HuH-7.5 (cell line): Measurements from ENCODE around the gene ENPP3.
"Not testable (repeated sequence)": the region's sequence is repeated elsewhere in the genome, so short reads cannot be mapped to it uniquely, and the experiment has no call there.

Source experiments
- DNase-seq: peaks from one replicate; pipeline ENCODE4 v3.0.0; 2011; ENCODE audit warnings: low spot score

Gene ENPP3

DNA sequence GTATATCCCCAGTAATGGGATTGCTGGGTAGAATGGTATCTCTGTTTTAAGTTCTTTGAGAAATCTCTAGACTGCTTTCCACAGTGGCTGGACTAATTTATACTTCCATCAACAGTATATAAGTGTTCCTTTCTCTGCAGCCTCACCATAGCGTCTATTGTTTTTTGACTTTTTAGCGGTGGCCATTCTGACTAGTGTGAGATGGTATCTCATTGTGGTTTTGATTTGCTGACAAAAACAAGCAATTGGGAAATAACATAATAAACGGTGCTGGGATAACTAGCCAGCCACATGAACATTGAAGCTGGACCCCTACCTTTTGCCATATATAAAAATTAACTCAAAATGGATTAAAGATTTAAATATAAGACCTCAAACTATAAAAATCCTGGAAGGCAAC is 49.9 kb downstream of the ENPP3 start:
- no peak for DNase-seq

DNA sequence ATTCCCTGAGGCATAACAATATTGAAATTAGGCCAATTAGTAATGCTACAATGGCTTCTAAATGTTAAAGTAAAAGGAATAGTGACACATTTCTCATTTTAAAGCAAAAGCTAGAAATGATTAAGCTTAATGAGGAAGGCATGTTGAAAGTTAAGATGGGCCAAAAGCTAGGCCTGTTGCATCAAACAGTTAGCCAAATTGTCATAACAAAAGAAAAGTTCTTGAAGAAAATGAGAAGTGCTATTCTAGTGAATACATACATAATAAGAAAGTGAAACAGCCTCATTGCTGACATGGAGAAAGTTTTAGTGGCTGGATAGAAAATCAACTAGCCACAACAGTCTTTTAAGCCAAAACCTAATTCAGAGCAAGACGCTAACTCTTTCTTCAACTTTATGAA is 51.2 kb downstream of the ENPP3 start:
- DNase-seq, result no peak

DNA sequence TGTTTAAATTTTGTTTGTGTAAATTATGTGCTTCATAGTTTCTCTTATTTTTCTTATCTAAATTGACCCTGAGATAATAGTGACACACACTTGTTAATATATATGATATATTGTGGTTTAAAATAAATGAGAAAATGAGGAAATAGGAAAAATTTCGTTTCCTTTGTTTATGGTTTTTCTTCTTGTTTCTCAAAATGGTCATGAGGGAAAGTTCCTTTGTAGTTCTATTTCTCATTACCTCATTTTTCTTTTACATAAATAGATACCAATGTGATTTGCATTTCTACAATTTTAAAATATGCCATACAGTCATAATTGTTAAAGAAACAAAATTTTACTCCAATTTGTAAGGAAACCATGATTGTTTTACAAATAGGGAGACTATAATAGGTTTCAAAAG is 54.9 kb downstream of the ENPP3 start:
- no peak for DNase-seq

DNA sequence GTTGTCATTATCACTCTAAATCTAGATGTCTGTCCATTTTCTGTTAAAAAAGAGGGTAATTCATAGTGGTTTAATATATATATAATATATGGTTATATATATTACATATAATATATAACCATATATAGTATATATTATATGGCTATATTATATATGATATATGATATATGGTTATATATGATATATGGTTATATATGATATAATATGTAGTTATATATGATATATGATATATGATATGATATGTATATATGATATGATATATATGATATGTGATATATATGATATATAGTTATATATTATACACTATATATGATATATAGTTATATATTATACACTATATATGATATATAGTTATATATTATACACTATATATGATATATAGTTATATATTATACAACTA is 55.5 kb downstream of the ENPP3 start:
- no peak for DNase-seq

DNA sequence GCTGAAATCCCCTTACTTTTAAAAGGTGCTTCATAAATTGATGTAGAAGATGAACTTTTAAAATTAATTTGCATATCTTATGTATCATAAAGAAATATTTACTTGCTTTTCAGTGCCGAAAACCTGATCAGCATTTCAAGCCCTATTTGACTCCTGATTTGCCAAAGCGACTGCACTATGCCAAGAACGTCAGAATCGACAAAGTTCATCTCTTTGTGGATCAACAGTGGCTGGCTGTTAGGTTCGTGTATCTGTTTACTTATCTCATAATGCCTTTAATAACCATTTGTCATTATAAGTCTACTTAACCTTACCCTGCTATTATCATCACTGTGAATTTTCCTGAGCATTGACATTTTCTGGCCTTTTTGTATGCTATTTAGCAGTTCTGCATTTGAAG is 56.3 kb downstream of the ENPP3 start:
- no peak for DNase-seq

DNA sequence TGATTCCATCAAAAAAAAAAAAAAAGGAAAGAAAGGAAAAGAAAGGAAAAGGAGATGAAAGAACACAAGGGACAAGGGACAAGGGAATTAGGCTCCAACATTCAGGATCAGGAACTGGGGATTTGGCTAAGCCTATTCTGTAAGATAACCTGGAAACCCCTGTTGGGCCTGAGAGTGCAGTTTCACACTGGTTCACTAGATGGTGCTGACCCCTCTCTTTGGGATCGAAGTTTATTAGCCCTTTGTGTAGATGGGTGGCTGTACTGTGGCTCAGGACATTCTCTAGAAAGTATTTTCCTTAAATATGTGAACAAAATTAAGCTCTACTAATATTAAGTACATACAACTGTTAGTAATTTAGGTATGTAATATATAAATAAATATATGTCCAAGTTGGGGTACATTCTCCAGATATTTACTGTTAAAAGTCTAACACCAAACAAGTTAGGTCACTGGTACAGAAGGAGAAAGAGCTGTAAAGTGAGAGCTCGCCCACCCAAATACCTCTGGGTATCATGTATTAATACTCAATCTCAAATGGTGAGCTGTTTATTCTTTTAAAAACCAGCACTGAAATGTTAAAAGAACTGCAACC is 57.8 kb downstream of the ENPP3 start:
- DNase-seq, result peak; percentile 60

DNA sequence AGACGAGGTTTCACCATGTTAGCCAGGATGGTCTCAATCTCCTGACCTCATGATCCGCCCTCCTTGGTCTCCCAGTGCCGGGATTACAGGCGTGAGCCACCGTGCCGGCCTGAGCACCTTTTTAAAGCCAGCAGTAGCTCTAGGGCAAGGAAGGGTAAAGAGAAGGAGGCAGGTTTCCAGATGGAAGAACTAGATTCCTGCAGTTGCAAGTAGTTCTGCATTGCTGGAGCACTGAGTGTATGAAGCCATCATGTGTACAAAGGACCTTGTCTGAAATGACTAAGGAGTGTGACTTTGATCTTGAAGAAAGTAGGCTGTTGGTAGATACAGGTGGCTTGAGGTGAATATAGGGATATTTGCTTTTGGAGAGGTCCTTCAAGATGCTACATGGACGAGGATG is 59.9 kb downstream of the ENPP3 start:
- DNase-seq, result no peak

DNA sequence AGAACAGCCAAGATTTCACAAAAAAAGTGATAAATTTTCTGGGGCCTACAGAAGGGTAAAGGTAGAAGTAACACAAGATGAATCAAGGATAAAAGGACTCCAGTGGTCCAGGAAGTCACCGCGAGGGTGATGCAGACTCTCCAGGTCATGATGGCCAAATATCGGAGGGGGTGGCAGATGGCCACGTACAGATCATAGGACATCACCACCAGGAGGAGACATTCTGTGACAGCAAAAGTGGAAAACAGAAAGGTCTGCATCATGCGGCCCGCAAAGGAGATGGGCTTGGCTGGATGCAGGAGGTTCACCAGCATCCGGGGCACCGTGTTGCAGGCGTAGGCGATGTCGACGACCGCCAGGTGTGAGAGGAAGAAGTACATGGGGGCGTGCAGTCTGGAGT is 63.7 kb downstream of the ENPP3 start:
- DNase-seq, result not testable (repeated sequence)

DNA sequence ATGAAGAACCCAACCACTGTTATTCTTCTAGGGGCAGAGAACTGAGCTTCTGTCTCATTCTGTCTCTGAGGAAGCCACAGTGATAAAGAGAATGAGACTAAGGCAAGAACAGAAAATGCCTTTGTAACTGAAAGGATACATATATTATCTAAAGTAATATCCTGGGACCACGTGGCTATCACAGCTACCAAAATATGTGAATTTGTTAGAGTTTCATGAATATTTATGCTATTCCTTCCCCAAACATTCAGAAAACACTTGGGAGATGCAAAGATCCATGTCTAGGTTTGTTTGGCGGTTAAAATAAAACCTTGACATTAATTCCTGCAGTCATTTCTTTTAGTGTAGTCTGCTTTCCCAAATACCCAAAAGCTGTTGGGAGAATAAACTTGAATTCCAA is 66.8 kb downstream of the ENPP3 start:
- not testable (repeated sequence) for DNase-seq

DNA sequence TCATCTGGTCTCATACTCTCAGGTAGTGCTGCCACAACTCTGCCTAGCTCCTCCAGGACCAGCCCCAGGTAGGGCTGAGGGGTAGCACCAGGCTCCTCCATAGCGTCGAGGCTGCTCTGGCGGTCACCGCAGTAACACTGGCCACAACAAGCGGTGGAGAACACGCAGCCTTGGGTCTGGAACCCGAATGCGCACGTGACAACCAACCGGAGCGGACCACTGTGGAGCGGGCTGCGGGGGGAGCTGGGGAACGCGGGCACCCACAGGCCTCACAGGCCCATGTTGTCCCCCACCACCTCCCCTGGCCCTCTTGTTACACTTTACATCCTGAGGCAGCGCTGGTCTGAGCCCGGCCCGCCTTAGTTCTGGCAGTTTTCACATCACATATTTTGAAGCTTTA is 73.8 kb downstream of the ENPP3 start, which contains the start of gene CTAGE9:
TSS of gene CTAGE9 (minus strand) at position 101 of the 400 bp plus-strand sequence. CDS start at position 101, 0 bp downstream.
- DNase-seq, result not testable (repeated sequence)

DNA sequence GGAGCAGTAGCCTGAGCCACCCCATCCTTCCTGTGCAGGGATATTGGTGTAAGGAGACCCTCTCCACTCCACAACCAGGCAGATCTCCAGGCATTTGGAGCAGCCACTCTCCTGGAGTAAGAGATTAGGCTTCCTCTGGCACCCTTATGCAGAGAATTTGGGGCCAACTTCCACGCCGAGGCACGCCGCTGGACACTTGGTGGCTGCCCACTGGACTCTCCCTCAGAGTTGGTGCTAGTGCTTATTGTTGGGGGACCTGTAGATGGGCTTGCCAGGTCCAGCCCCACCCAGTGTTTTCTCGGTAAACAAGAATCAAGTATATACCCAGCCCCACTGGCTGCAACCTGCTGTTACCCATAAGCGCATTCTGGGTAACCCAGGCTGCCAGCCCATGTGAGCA is 78.5 kb downstream of the ENPP3 start:
- DNase-seq, result not testable (repeated sequence)

DNA sequence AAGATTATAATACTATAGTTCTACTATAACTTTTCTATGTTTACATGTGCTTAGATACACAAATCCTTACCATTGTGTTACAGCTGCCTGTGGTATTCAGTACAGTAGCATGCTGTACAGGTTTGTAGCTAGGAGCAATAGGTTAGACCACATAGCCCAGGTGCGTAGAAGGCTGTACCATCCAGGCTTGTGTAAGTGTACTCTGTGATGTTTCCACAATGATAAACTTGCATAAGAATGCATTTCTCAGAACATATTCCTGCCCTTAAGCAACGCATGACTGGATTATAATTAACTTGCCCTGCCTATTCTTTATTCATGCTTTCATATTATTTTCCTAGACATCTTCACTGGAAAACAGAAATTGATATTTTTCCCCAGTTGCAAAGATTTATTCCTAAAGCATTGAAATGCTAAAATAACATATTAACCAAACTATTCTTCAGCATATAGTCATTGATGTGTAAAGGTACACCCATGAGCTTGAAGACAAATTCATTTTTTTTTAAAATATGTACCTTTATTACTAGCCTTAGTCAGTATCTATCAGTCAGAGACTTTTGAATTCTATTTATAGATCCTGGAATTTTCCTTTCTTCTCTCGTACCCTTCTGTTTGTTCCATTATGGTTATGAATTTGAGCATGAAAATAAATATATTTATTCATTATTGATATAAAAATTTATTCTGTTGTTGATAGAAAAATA is 80.9 kb downstream of the ENPP3 start:
- DNase-seq, result no peak

DNA sequence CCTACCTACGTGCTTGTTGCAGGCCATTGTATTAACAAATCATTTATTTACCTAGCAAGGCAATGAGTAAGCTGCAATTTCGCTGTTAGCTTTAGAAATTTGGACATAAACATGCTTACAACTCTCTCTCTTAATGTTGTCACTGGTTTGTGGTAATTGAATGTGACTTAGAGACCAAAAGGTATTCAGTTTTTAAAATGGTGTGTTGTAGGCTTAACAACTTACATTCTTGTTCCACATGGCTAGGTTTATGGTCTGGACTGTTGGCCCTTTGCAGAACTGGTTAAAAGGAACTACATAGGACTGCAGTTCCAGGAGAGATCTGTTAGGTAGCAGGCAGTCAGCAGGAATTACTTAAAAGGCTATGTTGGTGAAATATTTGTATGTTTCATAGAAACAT is 84.1 kb downstream of the ENPP3 start:
- DNase-seq, result no peak

DNA sequence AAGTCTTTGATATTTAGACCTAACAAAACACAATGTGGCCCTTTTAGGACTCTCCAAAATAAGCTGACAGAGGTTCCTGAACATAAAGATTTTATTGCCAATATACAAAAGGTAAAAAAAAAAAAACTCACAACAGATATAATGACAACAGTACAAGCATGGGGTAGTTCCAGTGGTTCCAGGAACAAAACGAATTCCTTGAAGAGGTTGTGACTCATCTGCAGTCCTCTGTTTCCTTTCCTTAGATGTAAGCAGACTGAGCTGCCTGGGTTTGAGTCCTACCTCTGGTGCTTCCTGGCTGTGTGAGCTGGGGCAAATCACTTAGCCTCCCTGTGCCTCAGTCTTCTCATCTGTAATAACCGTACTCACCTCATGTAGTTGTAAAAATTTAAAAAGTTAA is 87.0 kb downstream of the ENPP3 start:
- no peak for DNase-seq

DNA sequence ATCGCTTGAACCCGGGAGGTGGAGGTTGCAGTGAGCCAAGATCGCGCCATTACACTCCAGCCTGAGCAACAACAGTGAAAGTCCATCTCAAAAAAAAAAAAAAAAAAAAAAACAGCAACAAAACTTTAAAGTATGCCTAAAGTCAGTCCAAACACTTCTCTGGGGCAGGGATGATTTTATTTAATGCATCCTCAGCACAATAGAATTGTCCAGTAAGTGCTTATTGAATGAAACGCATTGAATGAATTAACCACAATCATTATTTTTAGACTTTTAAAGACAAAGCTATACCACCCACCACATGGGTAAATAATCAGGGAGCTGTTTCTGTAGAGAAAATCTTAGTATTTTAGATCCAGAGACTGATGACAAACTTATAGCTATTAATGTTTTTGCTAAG is 90.4 kb downstream of the ENPP3 start:
- no peak for DNase-seq

DNA sequence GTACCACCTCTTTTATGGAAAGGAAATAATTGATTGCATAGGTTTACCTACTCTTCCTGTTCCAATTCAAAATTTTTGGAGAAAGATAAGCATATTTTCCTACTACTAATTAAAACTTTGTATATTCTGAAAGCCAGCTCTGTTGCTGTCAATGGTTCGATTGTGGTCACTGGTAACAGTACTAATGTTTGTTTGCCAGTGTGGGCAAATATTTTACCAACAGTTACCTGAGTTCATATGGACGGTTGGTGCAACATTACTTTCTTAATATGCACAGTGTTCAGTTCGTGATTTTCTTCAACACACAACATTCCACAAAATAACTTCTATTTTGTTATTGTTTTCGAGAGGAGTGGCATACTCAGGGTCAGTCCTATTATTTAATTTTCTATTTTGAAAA is 90.8 kb downstream of the ENPP3 start:
- no peak for DNase-seq

DNA sequence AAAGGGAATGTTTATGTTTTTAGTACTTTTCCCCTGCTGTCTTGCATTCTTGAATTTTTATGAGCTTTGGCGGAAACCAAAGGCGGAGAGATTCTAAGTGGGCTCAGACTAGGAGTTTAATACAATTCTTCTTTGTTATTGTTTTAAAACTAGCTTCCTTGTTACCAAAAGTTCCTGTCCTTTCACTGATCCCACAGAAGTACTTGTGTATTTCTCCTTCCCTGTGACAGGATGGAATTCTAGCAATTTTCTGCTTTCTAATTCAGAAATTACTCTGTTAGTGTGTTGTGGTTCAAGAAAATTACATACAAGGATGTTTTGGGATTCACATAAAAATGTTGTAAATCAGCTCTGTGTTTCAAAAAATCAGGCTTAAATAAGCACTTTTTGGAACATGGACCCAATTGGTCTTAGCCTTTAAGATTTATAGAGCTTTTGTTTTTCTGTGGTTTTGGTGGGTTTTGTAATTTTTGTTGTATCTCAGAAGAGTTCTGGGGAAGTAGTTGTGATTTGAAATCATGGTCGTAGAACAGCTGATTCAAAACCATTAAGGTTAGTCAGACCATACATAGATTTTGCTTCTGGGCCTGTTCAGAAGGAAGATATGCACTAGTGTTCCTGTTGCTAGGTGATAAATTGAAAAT is 91.3 kb downstream of the ENPP3 start:
- no peak for DNase-seq

DNA sequence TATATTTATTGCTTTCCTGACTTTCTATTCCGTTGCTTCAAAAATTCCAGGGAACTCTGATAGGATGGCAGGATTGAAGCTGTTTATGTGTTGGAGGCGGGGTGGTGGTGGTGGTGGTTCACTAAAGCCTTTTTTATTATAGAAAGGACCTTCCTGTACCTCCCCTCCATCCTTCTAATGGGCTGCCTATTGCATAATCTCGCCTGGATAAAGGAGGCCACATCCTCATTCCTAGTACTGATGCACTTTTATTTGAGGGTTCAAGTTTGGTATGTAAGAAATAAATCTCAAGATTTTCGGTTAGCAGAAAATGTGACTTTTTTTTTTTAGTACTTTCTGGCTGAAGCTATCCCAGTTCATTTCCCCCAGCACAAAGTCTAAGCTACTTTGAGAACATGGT is 92.4 kb downstream of the ENPP3 start:
- DNase-seq, result no peak

DNA sequence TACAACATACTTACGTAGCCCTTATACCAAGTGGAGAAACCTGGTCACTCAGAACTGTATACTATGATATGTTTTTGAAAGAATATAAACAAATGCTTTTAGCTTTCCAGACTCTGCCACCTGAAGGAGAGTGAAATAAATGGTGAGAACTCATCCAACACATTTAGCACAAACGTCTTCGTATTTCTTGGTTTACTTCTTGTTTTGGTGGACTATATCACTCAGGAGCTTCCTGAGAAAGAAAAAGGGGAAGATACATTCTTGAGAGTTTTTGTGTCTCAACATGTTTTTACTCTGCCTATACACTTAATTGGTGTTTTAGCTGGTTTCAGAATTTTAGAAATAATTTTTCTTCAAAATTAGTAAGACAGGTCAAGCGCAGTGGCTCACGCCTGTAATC is 93.2 kb downstream of the ENPP3 start:
- no peak for DNase-seq

DNA sequence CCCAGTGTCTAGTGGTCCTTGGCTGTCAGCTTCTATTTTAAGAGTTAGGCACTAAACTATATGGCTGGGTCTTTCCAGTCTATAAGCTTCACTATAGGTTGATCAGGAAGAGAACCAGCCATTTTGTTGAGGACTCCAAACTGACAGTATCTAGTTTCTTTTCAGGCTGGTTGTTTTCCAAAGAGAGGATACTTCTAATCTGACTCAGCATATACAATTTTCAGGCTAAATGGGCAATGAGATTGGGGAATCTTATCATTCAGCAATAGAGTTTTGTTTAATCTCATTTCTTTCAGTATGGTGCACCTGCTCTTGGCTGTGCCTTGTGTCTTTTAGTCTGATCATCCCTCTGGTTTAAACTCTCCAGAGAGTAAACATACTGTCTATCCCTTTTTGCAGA is 94.1 kb downstream of the ENPP3 start:
- DNase-seq, result no peak

DNA sequence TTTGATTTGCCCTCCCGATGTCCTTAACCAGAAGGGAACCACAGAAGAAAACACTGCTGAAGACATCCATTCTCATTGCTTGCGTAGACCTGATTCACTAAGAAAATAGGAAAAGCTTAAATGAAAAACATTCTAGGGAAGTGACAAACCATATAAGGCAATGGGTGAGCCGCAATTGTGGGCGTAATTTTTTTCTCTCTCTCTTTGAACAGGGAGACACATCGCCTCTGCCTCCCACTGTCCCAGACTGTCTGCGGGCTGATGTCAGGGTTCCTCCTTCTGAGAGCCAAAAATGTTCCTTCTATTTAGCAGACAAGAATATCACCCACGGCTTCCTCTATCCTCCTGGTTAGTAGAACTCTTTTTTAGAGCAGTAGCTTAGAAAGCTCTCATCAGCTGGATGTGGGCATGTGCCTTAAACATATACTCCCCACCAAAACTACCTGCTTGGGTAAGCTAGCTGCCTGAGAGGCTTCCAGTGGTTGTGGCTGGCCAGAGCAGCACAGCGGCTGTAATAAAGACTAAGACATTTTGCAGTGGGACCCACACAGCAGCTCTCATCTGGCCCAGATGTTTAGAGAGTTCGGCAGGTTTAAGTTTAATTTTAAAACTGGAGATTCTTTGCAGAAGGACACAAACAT is 96.4 kb downstream of the ENPP3 start:
- no peak for DNase-seq

DNA sequence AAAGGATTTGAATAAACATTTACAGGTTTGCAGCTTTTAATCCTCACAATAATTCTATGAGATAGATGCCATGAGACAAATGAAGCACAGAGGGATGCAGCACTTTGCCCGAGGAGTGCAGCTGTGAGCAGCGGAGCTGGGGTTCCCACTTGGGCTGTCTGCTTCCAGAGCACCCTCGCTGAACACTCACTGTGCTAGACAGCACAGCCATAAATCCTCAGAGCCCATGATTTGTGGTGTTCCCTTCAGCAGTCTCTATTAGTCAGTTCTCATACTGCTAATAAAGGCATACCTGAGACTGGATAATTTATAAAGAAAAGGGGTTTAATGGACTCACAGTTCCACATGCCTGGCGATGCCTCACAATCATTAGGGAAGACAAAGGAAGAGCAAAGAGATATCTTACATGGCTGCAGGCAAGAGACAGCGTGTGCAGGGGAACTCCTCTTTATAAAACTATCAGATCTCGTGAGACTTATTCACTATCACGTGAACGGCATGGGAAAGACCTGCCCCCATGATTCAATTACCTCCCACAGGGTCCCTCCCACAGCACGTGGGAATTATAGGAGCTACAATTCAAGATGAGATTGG is 99.0 kb downstream of the ENPP3 start:
- no peak for DNase-seq

DNA sequence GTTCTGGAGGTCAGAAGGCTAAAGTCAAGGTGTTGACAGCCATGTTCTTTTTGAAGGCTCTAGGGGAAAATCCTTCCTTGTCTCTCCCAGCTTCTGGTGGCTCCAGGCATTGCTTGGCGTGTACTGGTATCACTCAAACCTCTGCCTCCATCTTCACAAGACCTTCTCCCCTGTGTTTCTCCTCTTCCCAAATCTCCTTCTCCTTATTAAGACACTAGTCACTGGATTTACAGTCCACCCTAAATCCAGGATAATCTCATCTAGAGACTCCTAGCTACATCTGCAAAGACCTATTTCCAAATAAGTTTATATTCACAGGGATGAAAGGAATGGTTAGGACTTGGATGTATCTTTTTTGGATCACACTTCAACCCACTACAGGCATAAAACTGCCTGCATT is 99.7 kb downstream of the ENPP3 start:
- DNase-seq, result no peak
